HG02943 (cell line): ENCODE measurements around the gene ARNT2.

Source experiments
- ATAC-seq: cut with Tn5 transposase; IDR thresholded peaks from one replicate; pipeline ENCODE4 v1.9.1; 2021; ENCODE audit warnings: mild to moderate bottlenecking, low read depth, moderate library complexity; ENCODE audit not compliant: unreplicated experiment

ARNT2 gene

GRCh38 chr15:80440024-80440423, 35.8 kb downstream of the ARNT2 start:
- no peak for ATAC-seq

- no peak for ATAC-seq
Measured at GRCh38 chr15:80441041-80441440, 36.9 kb downstream of the ARNT2 start.

- ATAC-seq, result no peak
Measured at GRCh38 chr15:80441714-80442113, 37.5 kb downstream of the ARNT2 start.

GRCh38 chr15:80442728-80443403, 38.7 kb downstream of the ARNT2 start:
- ATAC-seq, result no peak

DNA sequence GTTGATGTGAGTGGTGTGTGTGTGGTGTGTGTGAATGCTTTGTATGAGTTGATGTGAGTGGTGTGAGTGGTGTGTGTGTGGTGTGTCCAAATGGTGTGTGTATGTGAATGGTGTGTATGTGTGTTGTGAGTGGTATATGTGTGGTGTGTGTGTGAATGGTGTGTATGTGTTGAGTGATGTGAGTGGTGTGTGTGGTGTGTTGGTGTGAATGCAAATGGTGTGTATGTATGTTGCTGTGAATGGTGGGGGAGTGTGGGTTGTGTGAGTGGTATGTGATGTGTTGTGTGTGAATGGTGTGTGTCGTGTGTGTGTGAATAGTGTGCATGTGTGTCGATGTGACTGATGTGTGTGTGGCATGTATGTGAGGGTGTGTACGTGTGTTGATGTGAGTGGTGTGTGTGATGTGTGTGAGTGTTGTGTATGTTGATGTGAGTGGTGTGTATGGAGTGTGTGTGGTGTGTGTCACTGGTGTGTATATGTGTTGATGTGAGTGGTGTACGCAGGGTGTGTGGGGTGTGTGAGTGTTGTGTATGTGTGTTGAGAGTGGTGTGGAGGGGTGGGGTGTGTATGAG, 40.6 kb downstream of the ARNT2 start:
- ATAC-seq, result no peak

DNA sequence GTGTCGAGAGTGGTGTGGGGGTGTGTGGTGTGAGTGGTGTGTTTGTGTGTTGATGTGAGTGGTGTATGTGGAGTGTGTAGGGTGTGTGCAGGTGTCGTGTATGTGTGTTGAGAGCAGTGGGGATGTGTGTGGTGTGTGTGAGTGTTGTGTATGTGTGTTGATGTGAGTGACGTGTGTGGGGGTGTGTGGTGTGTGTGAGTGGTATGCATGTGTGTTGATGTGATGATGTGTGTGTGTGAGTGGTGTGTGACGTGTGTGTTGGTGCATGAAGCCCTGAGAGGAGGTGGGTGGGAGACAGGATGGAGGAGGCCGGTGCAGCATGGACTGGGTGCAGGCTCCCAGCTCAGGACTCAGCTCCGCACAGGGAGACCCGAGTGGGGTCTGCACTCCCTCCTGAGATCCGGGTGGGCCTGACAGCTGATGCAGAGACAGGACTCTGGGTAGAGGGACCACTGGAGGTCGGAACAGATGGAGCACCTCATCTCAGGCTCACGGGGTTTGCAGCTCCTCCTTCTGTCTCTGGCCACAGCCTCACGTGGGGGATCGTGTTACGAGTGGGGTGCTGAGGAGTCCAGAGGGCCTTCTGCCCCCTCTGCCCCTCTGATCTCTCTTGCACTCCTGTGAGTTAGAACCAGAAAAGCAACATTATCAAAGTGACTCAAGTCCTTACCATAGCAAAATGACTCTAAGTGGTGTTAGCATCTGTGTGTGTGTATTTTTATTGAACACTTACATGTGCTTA, 41.3 kb downstream of the ARNT2 start:
- ATAC-seq, result no peak

DNA sequence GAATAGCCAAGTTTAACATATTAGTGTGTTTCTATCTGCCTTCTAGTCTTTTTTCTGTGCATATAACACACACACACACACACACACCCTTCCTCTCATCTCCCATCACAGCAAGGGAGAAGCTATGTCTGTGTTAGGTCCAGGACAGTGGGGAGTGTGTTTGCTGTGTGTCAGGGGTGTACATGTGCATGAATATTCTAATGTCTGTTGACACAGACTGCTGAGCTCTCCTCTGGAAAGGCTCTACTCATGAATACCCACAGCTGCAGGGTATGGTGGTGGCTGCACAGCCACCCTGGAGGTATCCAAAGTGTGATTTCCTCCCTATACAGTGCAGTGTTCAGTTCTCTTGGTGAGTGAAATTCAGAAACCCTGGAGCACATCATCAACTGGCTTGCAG, 42.9 kb downstream of the ARNT2 start:
- no peak for ATAC-seq

GRCh38 chr15:80449825-80450224, 45.6 kb downstream of the ARNT2 start:
- no peak for ATAC-seq

DNA sequence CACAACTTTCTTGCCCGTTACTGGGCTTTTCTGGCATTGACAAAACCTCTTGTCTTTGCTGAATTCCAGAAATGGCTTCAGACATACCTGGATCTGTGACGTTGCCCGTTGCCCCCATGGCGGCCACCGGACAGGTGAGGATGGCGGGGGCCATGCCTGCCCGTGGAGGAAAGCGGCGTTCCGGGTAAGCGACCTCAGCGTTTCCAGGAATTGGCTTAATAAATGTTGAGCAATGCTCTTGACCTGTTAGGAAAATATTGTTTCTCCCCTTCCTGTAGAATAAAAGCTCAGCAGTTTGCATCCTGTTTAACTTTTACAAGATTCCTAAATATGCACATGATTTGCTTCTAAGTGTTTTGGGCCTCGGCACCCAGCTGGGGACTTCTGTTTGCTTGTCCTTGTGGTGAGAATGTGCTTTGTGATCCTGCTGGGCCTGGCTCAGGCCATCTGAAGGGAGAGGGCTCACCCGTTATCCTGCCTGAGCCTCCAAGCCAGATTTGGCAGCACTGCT, 46.7 kb downstream of the ARNT2 start:
- ATAC-seq, result no peak

GRCh38 chr15:80452166-80452565, 48.0 kb downstream of the ARNT2 start:
- no peak for ATAC-seq

GRCh38 chr15:80455051-80455648, 51.0 kb downstream of the ARNT2 start:
- no peak for ATAC-seq

GRCh38 chr15:80455668-80456442, 51.7 kb downstream of the ARNT2 start:
- no peak for ATAC-seq

GRCh38 chr15:80456517-80457492, 52.6 kb downstream of the ARNT2 start:
- ATAC-seq, result no peak

DNA sequence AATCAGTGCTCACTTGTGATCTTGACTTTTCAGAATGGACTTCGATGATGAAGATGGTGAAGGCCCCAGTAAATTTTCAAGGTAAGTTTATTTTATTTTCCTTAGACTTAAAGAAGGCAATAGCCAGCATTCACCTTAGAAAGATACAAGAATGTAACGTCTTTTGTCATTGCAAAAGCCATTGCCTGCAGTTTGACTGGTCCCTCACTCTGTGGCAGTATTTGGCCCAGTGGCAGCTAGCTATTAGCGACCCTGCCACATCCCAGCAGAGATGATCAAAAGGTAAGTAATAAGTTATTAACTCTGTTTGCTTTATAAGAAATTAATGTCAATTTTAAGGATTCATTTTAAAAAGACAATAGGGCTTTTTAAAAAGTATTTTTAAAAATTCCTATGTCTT, 53.7 kb downstream of the ARNT2 start:
- no peak for ATAC-seq

GRCh38 chr15:80458580-80458979, 54.4 kb downstream of the ARNT2 start:
- ATAC-seq, result no peak

DNA sequence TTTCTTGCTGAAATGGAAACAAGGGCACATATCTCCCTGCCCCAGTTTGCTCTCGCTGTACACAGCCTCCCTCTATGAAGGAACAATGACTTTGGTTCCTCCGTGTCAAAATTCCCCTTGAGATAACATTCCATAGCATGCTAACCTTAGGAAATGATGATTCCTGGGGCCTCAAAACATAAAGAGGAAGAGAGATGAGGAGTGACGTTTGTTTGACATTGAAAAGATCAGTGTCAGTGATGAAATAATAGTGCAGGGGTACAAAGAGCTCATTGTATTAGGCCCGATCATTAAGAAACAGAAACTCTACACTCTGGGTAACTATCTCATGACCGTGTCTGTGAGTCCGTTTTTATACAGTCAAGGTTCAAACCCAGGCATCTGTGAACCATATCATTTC, 55.2 kb downstream of the ARNT2 start:
- ATAC-seq, result no peak

DNA sequence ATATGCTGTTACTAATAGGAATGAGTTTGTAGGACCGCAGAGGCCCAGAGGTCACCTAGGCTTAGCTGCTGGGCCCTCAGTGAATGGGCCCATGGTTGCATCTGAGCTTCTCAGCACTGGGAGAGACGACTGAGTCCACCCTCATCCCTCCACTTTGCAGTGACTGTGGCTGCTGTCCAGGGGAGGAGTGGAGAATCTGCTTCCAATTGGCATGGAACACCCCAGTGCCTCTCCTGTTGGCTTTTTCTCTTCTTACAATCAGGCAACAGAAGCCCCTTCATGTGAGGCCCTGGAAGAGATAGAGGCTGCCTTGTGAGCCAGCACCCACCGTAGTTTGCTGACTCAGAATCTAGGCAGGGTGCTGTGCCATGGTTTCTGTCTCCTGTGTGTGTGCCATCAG, 55.6 kb downstream of the ARNT2 start:
- ATAC-seq, result no peak

GRCh38 chr15:80461356-80462095, 57.3 kb downstream of the ARNT2 start:
- ATAC-seq, result no peak

DNA sequence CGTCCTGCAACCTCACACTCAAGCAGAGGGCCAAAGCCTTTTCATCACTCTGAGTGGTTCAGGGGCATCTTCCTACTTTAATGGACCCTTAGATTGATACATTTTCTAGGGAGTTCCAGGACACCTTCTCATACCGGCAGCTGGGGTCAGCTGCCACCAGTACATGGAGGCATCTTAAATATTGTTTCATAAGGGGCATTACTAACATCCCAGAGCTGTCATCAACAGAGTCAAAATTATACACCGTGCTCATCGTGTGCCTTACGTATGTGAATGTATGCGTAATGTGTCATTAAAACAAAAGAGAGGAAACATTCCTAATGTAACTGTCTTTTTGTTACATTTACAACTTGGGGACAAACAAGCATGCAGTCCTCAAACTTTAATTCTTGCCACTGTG, 57.9 kb downstream of the ARNT2 start:
- ATAC-seq, result no peak
